HepG2 (cell line): ENCODE data around the gene OBSL1. TPM values are rescaled to one million over a fixed set of nuclear protein-coding genes. Genes with fewer than 3 reads are reported as not detected.

Source experiments
- ARID5B ChIP-seq: IDR thresholded peaks from 2 replicates; pipeline ENCODE4 v1.4.0; 2020; ENCODE audit warnings: mild to moderate bottlenecking, missing genetic modification reagents
- CREB1 ChIP-seq, 2 experiments: fragments of 450-650 bp in 1 of 2; IDR thresholded peaks; 2 replicates each; pipeline ENCODE4 v1.6.1; 2016 to 2017; ENCODE audit warnings: control low read depth in 1 of 2, mild to moderate bottlenecking in 1 of 2, missing compliant biosample characterization in 1 of 2, missing genetic modification characterization in 1 of 2
- EZH2 ChIP-seq: conservative IDR thresholded peaks from 2 replicates; pipeline ENCODE4 v1.6.1; 2012; ENCODE audit warnings: mild to moderate bottlenecking, low read depth, low read length, moderate library complexity
- YEATS4 ChIP-seq: sonication (generic); formaldehyde crosslinking; IDR thresholded peaks from 2 replicates; pipeline ENCODE4 v1.4.0; 2020; ENCODE audit warnings: missing genetic modification reagents, borderline replicate concordance
- ZFP62 ChIP-seq: sonication (generic); formaldehyde crosslinking; IDR thresholded peaks from 2 replicates; pipeline ENCODE4 v1.4.0; 2020; ENCODE audit warnings: missing genetic modification reagents
- ZMYM3 ChIP-seq: sonication (generic); formaldehyde crosslinking; IDR thresholded peaks from 2 replicates; pipeline ENCODE4 v1.5.1; 2020; ENCODE audit warnings: mild to moderate bottlenecking, missing genetic modification reagents
- ZNF382 ChIP-seq: sonication (generic); formaldehyde crosslinking; IDR thresholded peaks from 2 replicates; pipeline ENCODE4 v1.5.0; 2020; ENCODE audit warnings: missing genetic modification reagents, mild to moderate bottlenecking, borderline replicate concordance
- ZNF562 ChIP-seq: sonication (generic); formaldehyde crosslinking; IDR thresholded peaks from 2 replicates; pipeline ENCODE4 v1.8.0; 2022; ENCODE audit warnings: missing genetic modification reagents, borderline replicate concordance
- ZNF709 ChIP-seq: sonication (generic); formaldehyde crosslinking; IDR thresholded peaks from 2 replicates; pipeline ENCODE4 v1.5.0; 2020; ENCODE audit warnings: mild to moderate bottlenecking, missing genetic modification reagents
- polyA plus RNA-seq, 8 experiments: library from polyadenylated mRNA; depleted of rRNA in 3 of 8; stranded (reverse) in 7 of 8; unstranded in 1 of 8; fragments of >200 nt; fragmentation: Illumina TruSeq in 4 of 8; extraction: Trizol in 4 of 8; gene quantifications; 2 replicates each; pipeline versions ENCODE4 v1.2.1 to v1.2.3, GENCODE V29; 2011 to 2016; ENCODE audit warnings: low read depth in 4 of 8, missing spikeins in 1 of 8, mixed read lengths in 1 of 8; ENCODE audit not compliant: insufficient read depth in 1 of 8
- total RNA-seq, 5 experiments: library from RNA; depleted of rRNA; stranded (reverse); fragments of >200 nt; fragmentation: Illumina TruSeq; extraction: Trizol; gene quantifications; 2 replicates each; pipeline ENCODE4 v1.2.3, GENCODE V29; 2016; ENCODE audit warnings: low read depth in 1 of 5
- TF ChIP-seq, protein P1 (sequence below): sonication (generic); formaldehyde crosslinking; IDR thresholded peaks from 2 replicates; pipeline ENCODE4 v1.5.1; 2020; ENCODE audit warnings: missing genetic modification reagents, mild to moderate bottlenecking, borderline replicate concordance
- TF ChIP-seq, protein P2 (sequence below), 2 experiments: sonication (generic) in 1 of 2; formaldehyde crosslinking in 1 of 2; IDR thresholded peaks; 2 replicates each; pipeline versions ENCODE4 v1.4.0 to v1.6.1; 2018 to 2020; ENCODE audit warnings: missing genetic modification reagents in 2 of 2, borderline replicate concordance in 1 of 2, low read depth in 1 of 2, mild to moderate bottlenecking in 1 of 2, missing biosample characterization in 1 of 2
- TF ChIP-seq, protein P3 (sequence below), 2 experiments: sonication (generic) in 1 of 2; formaldehyde crosslinking in 1 of 2; IDR thresholded peaks; 2 replicates each; pipeline versions ENCODE4 v1.6.1 to v1.9.0; 2014 to 2022; ENCODE audit warnings: antibody characterized with exemption in 1 of 2, borderline replicate concordance in 1 of 2, inconsistent platforms in 1 of 2, low read depth in 1 of 2, missing genetic modification reagents in 1 of 2

OBSL1 gene
- total and polyA plus RNA-seq, 2 of the 13 experiments (the other 11 are each of a cell fraction or from before 2014, with no cell fraction given), result 86.7 to 218 TPM

- TF ChIP-seq, protein P1, sequence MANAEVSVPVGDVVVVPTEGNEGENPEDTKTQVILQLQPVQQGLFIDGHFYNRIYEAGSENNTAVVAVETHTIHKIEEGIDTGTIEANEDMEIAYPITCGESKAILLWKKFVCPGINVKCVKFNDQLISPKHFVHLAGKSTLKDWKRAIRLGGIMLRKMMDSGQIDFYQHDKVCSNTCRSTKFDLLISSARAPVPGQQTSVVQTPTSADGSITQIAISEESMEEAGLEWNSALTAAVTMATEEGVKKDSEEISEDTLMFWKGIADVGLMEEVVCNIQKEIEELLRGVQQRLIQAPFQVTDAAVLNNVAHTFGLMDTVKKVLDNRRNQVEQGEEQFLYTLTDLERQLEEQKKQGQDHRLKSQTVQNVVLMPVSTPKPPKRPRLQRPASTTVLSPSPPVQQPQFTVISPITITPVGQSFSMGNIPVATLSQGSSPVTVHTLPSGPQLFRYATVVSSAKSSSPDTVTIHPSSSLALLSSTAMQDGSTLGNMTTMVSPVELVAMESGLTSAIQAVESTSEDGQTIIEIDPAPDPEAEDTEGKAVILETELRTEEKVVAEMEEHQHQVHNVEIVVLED (CRISPR knock-in tag), result peak; percentile 73
- no peak for TF ChIP-seq ZNF382
- no peak for TF ChIP-seq ZFP62 (CRISPR knock-in tag)
- TF ChIP-seq ARID5B (CRISPR knock-in tag), result peak; percentile 52; the same call in 1 of the 2 replicates
- TF ChIP-seq, protein P2, sequence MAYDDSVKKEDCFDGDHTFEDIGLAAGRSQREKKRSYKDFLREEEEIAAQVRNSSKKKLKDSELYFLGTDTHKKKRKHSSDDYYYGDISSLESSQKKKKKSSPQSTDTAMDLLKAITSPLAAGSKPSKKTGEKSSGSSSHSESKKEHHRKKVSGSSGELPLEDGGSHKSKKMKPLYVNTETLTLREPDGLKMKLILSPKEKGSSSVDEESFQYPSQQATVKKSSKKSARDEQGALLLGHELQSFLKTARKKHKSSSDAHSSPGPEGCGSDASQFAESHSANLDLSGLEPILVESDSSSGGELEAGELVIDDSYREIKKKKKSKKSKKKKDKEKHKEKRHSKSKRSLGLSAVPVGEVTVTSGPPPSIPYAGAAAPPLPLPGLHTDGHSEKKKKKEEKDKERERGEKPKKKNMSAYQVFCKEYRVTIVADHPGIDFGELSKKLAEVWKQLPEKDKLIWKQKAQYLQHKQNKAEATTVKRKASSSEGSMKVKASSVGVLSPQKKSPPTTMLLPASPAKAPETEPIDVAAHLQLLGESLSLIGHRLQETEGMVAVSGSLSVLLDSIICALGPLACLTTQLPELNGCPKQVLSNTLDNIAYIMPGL (CRISPR knock-in tag; IDR thresholded peaks at IDR 0.05; ENCODE audit: borderline replicate concordance in 1 of 2, low read depth in 1 of 2), result peak in 1 of 2 experiments; percentile 58; a peak in 2 of 4 replicates
- TF ChIP-seq, protein P3, sequence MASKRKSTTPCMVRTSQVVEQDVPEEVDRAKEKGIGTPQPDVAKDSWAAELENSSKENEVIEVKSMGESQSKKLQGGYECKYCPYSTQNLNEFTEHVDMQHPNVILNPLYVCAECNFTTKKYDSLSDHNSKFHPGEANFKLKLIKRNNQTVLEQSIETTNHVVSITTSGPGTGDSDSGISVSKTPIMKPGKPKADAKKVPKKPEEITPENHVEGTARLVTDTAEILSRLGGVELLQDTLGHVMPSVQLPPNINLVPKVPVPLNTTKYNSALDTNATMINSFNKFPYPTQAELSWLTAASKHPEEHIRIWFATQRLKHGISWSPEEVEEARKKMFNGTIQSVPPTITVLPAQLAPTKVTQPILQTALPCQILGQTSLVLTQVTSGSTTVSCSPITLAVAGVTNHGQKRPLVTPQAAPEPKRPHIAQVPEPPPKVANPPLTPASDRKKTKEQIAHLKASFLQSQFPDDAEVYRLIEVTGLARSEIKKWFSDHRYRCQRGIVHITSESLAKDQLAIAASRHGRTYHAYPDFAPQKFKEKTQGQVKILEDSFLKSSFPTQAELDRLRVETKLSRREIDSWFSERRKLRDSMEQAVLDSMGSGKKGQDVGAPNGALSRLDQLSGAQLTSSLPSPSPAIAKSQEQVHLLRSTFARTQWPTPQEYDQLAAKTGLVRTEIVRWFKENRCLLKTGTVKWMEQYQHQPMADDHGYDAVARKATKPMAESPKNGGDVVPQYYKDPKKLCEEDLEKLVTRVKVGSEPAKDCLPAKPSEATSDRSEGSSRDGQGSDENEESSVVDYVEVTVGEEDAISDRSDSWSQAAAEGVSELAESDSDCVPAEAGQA (IDR thresholded peaks at IDR 0.05; ENCODE audit: low read depth), result peak; percentile 25; the same call in 1 of the 2 replicates
- TF ChIP-seq, protein P3 (CRISPR knock-in tag; IDR thresholded peaks at IDR 0.05; ENCODE audit: borderline replicate concordance), result no peak
- TF ChIP-seq ZNF709 (CRISPR knock-in tag), result no peak
- no peak for TF ChIP-seq ZNF562 (CRISPR knock-in tag)
- no peak for TF ChIP-seq EZH2
- TF ChIP-seq YEATS4 (CRISPR knock-in tag), result no peak
- peak; percentile 51; the same call in 1 of the 2 replicates for TF ChIP-seq CREB1 (IDR thresholded peaks at IDR 0.05)
- TF ChIP-seq CREB1 (CRISPR knock-in tag; IDR thresholded peaks at IDR 0.05), result peak; percentile 49; the same call in 1 of the 2 replicates
- peak; percentile 58; the same call in 1 of the 2 replicates for TF ChIP-seq ZMYM3 (CRISPR knock-in tag)
Measured at GRCh38 chr2:219571311-219572236, at the start of gene OBSL1 (continued).
